Natural killer cell (primary cell): ENCODE data around the gene STX1A. TPM values are rescaled to one million over a fixed set of nuclear protein-coding genes. Genes with fewer than 3 reads are reported as not detected.

Experiments
- ATAC-seq, 3 donors: fragments of 150-1000 bp in 2 of 3; fragments of 200-7000 bp in 1 of 3; cut with Tn5 transposase; 1 replicate in 1 of 3; 2 replicates in 2 of 3; pipeline ENCODE4 v1.10.0; 2021; ENCODE audit warnings: mild to moderate bottlenecking in 2 of 3, moderate library complexity in 2 of 3
- DNase-seq, 2 donors: peaks; one replicate each; pipeline versions ENCODE4 v3.0.0 to v3.0.0-alpha.2; 2013 to 2021; ENCODE audit warnings: mixed read lengths in 1 of 2
- H3K27ac ChIP-seq: one replicate; pipeline ENCODE4 v1.5.1; 2013; ENCODE audit warnings: mild to moderate bottlenecking, low read length
- H3K27me3 ChIP-seq: one replicate; pipeline ENCODE4 v1.6.1; 2013; ENCODE audit warnings: low read length; ENCODE audit not compliant: control insufficient read depth, insufficient read depth
- H3K36me3 ChIP-seq: one replicate; pipeline ENCODE4 v1.6.1; 2013; ENCODE audit warnings: low read length; ENCODE audit not compliant: control insufficient read depth, insufficient read depth
- H3K4me1 ChIP-seq: one replicate; pipeline ENCODE4 v1.6.1; 2013; ENCODE audit warnings: low read length; ENCODE audit not compliant: control insufficient read depth, insufficient read depth
- H3K4me3 ChIP-seq: one replicate; pipeline ENCODE4 v1.5.1; 2013; ENCODE audit warnings: low read length
- H3K9me3 ChIP-seq: one replicate; pipeline ENCODE4 v1.6.1; 2013; ENCODE audit warnings: low read length; ENCODE audit not compliant: control insufficient read depth, insufficient read depth
- H3K27ac Mint-ChIP-seq, 2 donors: one replicate each; pipeline ENCODE4 v1.8.0; 2022; ENCODE audit warnings: mild to moderate bottlenecking in 2 of 2, mixed read lengths in 2 of 2, moderate library complexity in 1 of 2
- H3K27me3 Mint-ChIP-seq, 2 donors: one replicate each; pipeline ENCODE4 v1.8.0; 2022; ENCODE audit warnings: low read depth in 2 of 2, mixed read lengths in 2 of 2
- H3K36me3 Mint-ChIP-seq: one replicate; pipeline ENCODE4 v1.8.0; 2022; ENCODE audit warnings: mixed read lengths
- H3K4me1 Mint-ChIP-seq, 2 donors: one replicate each; pipeline ENCODE4 v1.8.0; 2022; ENCODE audit warnings: mixed read lengths in 2 of 2
- H3K4me3 Mint-ChIP-seq: one replicate; pipeline ENCODE4 v1.8.0; 2022; ENCODE audit warnings: mild to moderate bottlenecking, moderate library complexity, mixed read lengths
- H3K9me3 Mint-ChIP-seq, 2 donors: one replicate each; pipeline ENCODE4 v1.8.0; 2022; ENCODE audit warnings: mixed read lengths in 2 of 2
- CTCF ChIP-seq: fragments of 200-600 bp; IDR thresholded peaks from one replicate; pipeline ENCODE4 v1.8.0; 2022; ENCODE audit warnings: antibody characterized with exemption
- WGBS: methylation state at CpG from one replicate; pipeline ENCODE4 v1.1.7; 2013; ENCODE audit warnings: missing lambda C conversion rate; ENCODE audit not compliant: insufficient coverage; 5-methylcytosine and 5-hydroxymethylcytosine counted together
- intact Hi-C: fragments of 100-400 bp; cut with micrococcal nuclease; formaldehyde crosslinking; loops from one replicate; pipeline ENCODE4 v1.14.2; 2022
- total RNA-seq, 4 donors: library from RNA; stranded (reverse); fragments of 120-200 nt in 1 of 4; gene quantifications; one replicate each; pipeline versions ENCODE4 v1.2.3 to v1.2.4, GENCODE V29; 2013 to 2022

The STX1A gene
- 10 to 100 TPM; 13.2 to 20.4 (median 14.7) TPM for total RNA-seq
- 7.3 TPM for total RNA-seq (2013)

- Histone ChIP-seq H3K9me3 (no peaks in the 10 kb centered on the region), H3K27ac (peak within 1 kb of the TSS; percentile 65), H3K4me3 (peak within 1 kb of the TSS; percentile 65), H3K4me1 (peaks cover 42% of the 10 kb centered on the region), H3K36me3 (no peaks in the 10 kb centered on the region), H3K27me3 (no peaks in the 10 kb centered on the region)
- H3K4me3 Mint-ChIP-seq, result peak within 1 kb of the TSS; percentile 94
- H3K27ac Mint-ChIP-seq, result peak within 1 kb of the TSS; percentile 26 to 92
- peak; percentile 63 to 89 for DNase-seq
- no peak for TF ChIP-seq CTCF
- intact Hi-C loops, result loop anchor here (2.0 to 5.0 kb wide), 2 partner anchors 20 to 37 kb away; partner anchors contain the start of genes ABHD11, BUD23 and DNAJC30
- H3K36me3 Mint-ChIP-seq, result no peaks in the 10 kb centered on the region
- peaks cover 24 to 31% of the 10 kb centered on the region in 2 donors for H3K4me1 Mint-ChIP-seq
- no peaks in the 10 kb centered on the region for H3K27me3 Mint-ChIP-seq
- 1% methylated on average over 85 of the region's 96 CpGs for WGBS
- peak; percentile 72 to 86 (median 79) for ATAC-seq
- no peaks in the 10 kb centered on the region for H3K9me3 Mint-ChIP-seq
These were observed at the start of gene STX1A for GRCh38 chr7:73718905-73719805. Gene STX1A (minus strand): TSS chr7:73719669. CDS start chr7:73719631, 38 bp downstream.

- no peak for ATAC-seq
- Histone ChIP-seq H3K36me3 (no peaks in the 10 kb centered on the region), H3K4me3 (no peak overlapping the region), H3K27me3 (peaks cover 17% of the 10 kb centered on the region), H3K4me1 (peaks cover 7% of the 10 kb centered on the region), H3K27ac (no peak overlapping the region), H3K9me3 (no peaks in the 10 kb centered on the region)
- Mint-ChIP-seq H3K4me1 (no peaks in the 10 kb centered on the region), H3K9me3 (no peaks in the 10 kb centered on the region), H3K27ac (no peak overlapping the region), H3K27me3 (peaks cover 21 to 28% of the 10 kb centered on the region in 2 donors), H3K36me3 (no peaks in the 10 kb centered on the region), H3K4me3 (no peak overlapping the region)
- DNase-seq, result no peak
- TF ChIP-seq CTCF, result no peak
- intact Hi-C loops, result no loop called here
- 47% methylated on average over 53 of the region's 53 CpGs for WGBS
These were observed 49.4 kb upstream of the STX1A start for GRCh38 chr7:73768641-73769480.

GRCh38 chr7:73766556-73767229, 47.2 kb upstream of the STX1A start:
- ATAC-seq, result no peak

More at GRCh38 chr7:73766556-73767229, 47.2 kb upstream of the STX1A start:
- H3K4me1 ChIP-seq, result peaks cover 7% of the 10 kb centered on the region
- peaks cover 17% of the 10 kb centered on the region for H3K27me3 ChIP-seq
- intact Hi-C loops, result no loop called here
- no peaks in the 10 kb centered on the region for H3K9me3 ChIP-seq
- no peaks in the 10 kb centered on the region for H3K36me3 ChIP-seq
- Mint-ChIP-seq H3K9me3 (no peaks in the 10 kb centered on the region), H3K27me3 (peaks cover 20 to 31% of the 10 kb centered on the region in 2 donors), H3K36me3 (no peaks in the 10 kb centered on the region), H3K4me3 (no peak overlapping the region), H3K27ac (no peak overlapping the region), H3K4me1 (no peaks in the 10 kb centered on the region)
- DNase-seq, result no peak
- 86% methylated on average over 17 of the region's 17 CpGs for WGBS
- no peak overlapping the region for H3K4me3 ChIP-seq
- no peak overlapping the region for H3K27ac ChIP-seq
- TF ChIP-seq CTCF, result no peak
